Thyroid gland (tissue), 4 donors: Measurements from ENCODE around the gene RARRES2.
"Not testable (repeated sequence)": the region's sequence is repeated elsewhere in the genome, so short reads cannot be mapped to it uniquely, and the experiment has no call there.

Experiments used
- POLR2A ChIP-seq, 2 donors: fragments of 450-650 bp; IDR thresholded peaks; one replicate each; pipeline ENCODE4 v1.6.1; 2017; ENCODE audit warnings: antibody characterized with exemption in 2 of 2, mild to moderate bottlenecking in 2 of 2, moderate library complexity in 1 of 2
- TF ChIP-seq, protein P1 (sequence below), 6 experiments: fragments of 200-600 bp in 3 of 6; fragments of 450-650 bp in 3 of 6; sonication (generic) in 3 of 6; IDR thresholded peaks; one replicate each; pipeline ENCODE4 v1.5.1; 2016 to 2019; ENCODE audit warnings: antibody characterized with exemption in 6 of 6, mild to moderate bottlenecking in 2 of 6, inconsistent platforms in 1 of 6, moderate library complexity in 1 of 6

DNA sequence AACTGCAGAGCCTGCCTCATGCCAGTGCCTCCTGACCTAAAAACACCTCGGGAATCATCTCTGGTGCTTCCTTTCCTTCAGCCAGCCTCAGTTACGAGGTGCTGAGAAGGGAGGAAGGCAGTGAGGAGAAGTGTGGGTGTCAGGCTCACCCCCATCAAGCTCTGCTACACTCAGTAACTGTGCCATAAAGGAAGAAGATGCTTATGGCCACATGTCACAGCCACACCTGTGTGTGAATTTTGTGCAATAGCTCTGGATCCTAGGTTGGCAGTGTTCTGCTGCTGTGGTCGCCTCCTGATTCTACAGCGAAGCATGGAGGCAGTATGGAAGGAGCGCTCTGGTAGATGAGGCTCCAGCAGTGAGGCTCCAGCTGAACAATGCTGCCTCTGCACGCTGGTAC is 52.6 kb downstream of the RARRES2 start:
- TF ChIP-seq, protein P1, sequence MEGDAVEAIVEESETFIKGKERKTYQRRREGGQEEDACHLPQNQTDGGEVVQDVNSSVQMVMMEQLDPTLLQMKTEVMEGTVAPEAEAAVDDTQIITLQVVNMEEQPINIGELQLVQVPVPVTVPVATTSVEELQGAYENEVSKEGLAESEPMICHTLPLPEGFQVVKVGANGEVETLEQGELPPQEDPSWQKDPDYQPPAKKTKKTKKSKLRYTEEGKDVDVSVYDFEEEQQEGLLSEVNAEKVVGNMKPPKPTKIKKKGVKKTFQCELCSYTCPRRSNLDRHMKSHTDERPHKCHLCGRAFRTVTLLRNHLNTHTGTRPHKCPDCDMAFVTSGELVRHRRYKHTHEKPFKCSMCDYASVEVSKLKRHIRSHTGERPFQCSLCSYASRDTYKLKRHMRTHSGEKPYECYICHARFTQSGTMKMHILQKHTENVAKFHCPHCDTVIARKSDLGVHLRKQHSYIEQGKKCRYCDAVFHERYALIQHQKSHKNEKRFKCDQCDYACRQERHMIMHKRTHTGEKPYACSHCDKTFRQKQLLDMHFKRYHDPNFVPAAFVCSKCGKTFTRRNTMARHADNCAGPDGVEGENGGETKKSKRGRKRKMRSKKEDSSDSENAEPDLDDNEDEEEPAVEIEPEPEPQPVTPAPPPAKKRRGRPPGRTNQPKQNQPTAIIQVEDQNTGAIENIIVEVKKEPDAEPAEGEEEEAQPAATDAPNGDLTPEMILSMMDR (IDR thresholded peaks at IDR 0.05): not testable (repeated sequence)
- TF ChIP-seq POLR2A (IDR thresholded peaks at IDR 0.05): not testable (repeated sequence)
